Stomach (tissue), 4 donors: Measurements from ENCODE around the gene NTM.

Experiments
- CTCF ChIP-seq, 7 experiments: fragments of 450-650 bp in 4 of 7; fragments of 200-600 bp in 3 of 7; sonication (generic) in 3 of 7; IDR thresholded peaks; one replicate each; pipeline ENCODE4 v1.5.1; 2016 to 2019; ENCODE audit warnings: antibody characterized with exemption in 7 of 7, control low read depth in 2 of 7, mild to moderate bottlenecking in 1 of 7
- POLR2A ChIP-seq, 4 donors: fragments of 450-650 bp; IDR thresholded peaks; one replicate each; pipeline ENCODE4 v1.6.1; 2016; ENCODE audit warnings: antibody characterized with exemption in 4 of 4, control low read depth in 2 of 4, mild to moderate bottlenecking in 1 of 4, moderate library complexity in 1 of 4

- TF ChIP-seq POLR2A (IDR thresholded peaks at IDR 0.05) (no peak), CTCF (IDR thresholded peaks at IDR 0.05) (no peak)
Measured at GRCh38 chr11:132115454-132115853, 745.0 kb downstream of the NTM start.
